SK-N-DZ (cell line): ENCODE measurements around the gene IKBIP.
"Not testable (repeated sequence)": the region's sequence is repeated elsewhere in the genome, so short reads cannot be mapped to it uniquely, and the experiment has no call there.

Experiments
- DNase-seq: peaks from one replicate; pipeline ENCODE4 v3.0.0-alpha.2; 2015; ENCODE audit warnings: low spot score

The IKBIP gene

GRCh38 chr12:98637068-98637467 is 7.5 kb downstream of the IKBIP start:
- DNase-seq, result no peak

GRCh38 chr12:98635657-98636323 is 8.8 kb downstream of the IKBIP start:
- DNase-seq, result no peak

GRCh38 chr12:98618952-98619351 is 25.6 kb downstream of the IKBIP start:
- DNase-seq, result no peak

- DNase-seq, result no peak
Observed at GRCh38 chr12:98612696-98613334, 31.8 kb downstream of the IKBIP start.

GRCh38 chr12:98610596-98610995 is 34.0 kb downstream of the IKBIP start:
- DNase-seq, result no peak

- no peak for DNase-seq
Observed at GRCh38 chr12:98606359-98606988, 38.1 kb downstream of the IKBIP start.

GRCh38 chr12:98601924-98602323 is 42.7 kb downstream of the IKBIP start:
- no peak for DNase-seq

GRCh38 chr12:98597313-98597712 is 47.3 kb downstream of the IKBIP start:
- DNase-seq, result not testable (repeated sequence)

- DNase-seq, result no peak
Observed at GRCh38 chr12:98595243-98595988, 49.2 kb downstream of the IKBIP start.

GRCh38 chr12:98594050-98594835 is 50.3 kb downstream of the IKBIP start:
- DNase-seq, result peak; percentile 13

GRCh38 chr12:98593351-98594049 is 51.1 kb downstream of the IKBIP start, which contains the start of gene SLC25A3:
SLC25A3 (plus strand) TSS chr12:98593686; CDS start chr12:98593979, 293 bp downstream.
- peak; percentile 98 for DNase-seq

GRCh38 chr12:98592825-98593322 is 51.7 kb downstream of the IKBIP start:
- DNase-seq, result peak; percentile 61

- DNase-seq, result no peak
Observed at GRCh38 chr12:98591209-98591608, 53.4 kb downstream of the IKBIP start.

GRCh38 chr12:98587084-98587483 is 57.5 kb downstream of the IKBIP start:
- DNase-seq, result peak; percentile 39

- no peak for DNase-seq
Observed at GRCh38 chr12:98582093-98582492, 62.5 kb downstream of the IKBIP start.

GRCh38 chr12:98581101-98581500 is 63.5 kb downstream of the IKBIP start:
- DNase-seq, result no peak

- DNase-seq, result no peak
Observed at GRCh38 chr12:98580695-98581094, 63.9 kb downstream of the IKBIP start.

GRCh38 chr12:98579835-98580234 is 64.8 kb downstream of the IKBIP start:
- DNase-seq, result no peak

- DNase-seq, result no peak
Observed at GRCh38 chr12:98579347-98579746, 65.2 kb downstream of the IKBIP start.

GRCh38 chr12:98578821-98579220 is 65.8 kb downstream of the IKBIP start:
- DNase-seq, result no peak
